Measurements from ENCODE around the gene FKBP10.

The FKBP10 gene

GRCh38 chr17:41784207-41784744 is 28.5 kb upstream of the FKBP10 start:
- DNase-seq: no peak

- no peak for DNase-seq
Measured at GRCh38 chr17:41785091-41785858, 27.5 kb upstream of the FKBP10 start.

- DNase-seq: no peak
Measured at GRCh38 chr17:41785859-41786226, 27.0 kb upstream of the FKBP10 start.

GRCh38 chr17:41786227-41787020 is 26.4 kb upstream of the FKBP10 start, which contains the start of gene JUP:
Gene JUP (minus strand): TSS chr17:41786711. CDS start chr17:41771854, 14,857 bp downstream.
- peak; percentile 98 for DNase-seq

GRCh38 chr17:41787021-41787418 is 25.8 kb upstream of the FKBP10 start:
- no peak for DNase-seq

- DNase-seq: no peak
Measured at GRCh38 chr17:41792845-41793783, 19.7 kb upstream of the FKBP10 start.

- DNase-seq: no peak
Measured at GRCh38 chr17:41793784-41794539, 18.8 kb upstream of the FKBP10 start.

GRCh38 chr17:41794540-41794975 is 18.2 kb upstream of the FKBP10 start:
- no peak for DNase-seq

- DNase-seq: no peak
Measured at GRCh38 chr17:41796121-41796895, 16.5 kb upstream of the FKBP10 start.

GRCh38 chr17:41797377-41797776 is 15.4 kb upstream of the FKBP10 start:
- no peak for DNase-seq

GRCh38 chr17:41799366-41799765 is 13.4 kb upstream of the FKBP10 start:
- no peak for DNase-seq

GRCh38 chr17:41800601-41801373 is 12.0 kb upstream of the FKBP10 start:
- DNase-seq: no peak

GRCh38 chr17:41801374-41802271 is 11.2 kb upstream of the FKBP10 start:
- peak; percentile 81 for DNase-seq

- DNase-seq: no peak
Measured at GRCh38 chr17:41803049-41804020, 9.5 kb upstream of the FKBP10 start.

GRCh38 chr17:41806685-41807445 is 5.9 kb upstream of the FKBP10 start:
- DNase-seq: no peak

- no peak for DNase-seq
Measured at GRCh38 chr17:41810659-41811548, 1.9 kb upstream of the FKBP10 start.
